HFF-Myc (cell line): ENCODE data around the gene SH3RF3.

Experiments used
- DNase-seq: peaks from one replicate; pipeline ENCODE4 v3.0.0-alpha.2; 2011; ENCODE audit warnings: low read depth; ENCODE audit errors: extremely low read depth
- H3K4me3 ChIP-seq: replicated peaks from 2 replicates; pipeline ENCODE4 v1.5.1; 2011; ENCODE audit warnings: low read depth, mild to moderate bottlenecking, control low read depth, low read length
- TF ChIP-seq, protein P1 (sequence below): IDR thresholded peaks from 2 replicates; pipeline ENCODE4 v1.5.1; 2012; ENCODE audit warnings: mild to moderate bottlenecking, low read depth, low read length, control low read depth; ENCODE audit errors: missing control alignments

The SH3RF3 gene

DNA sequence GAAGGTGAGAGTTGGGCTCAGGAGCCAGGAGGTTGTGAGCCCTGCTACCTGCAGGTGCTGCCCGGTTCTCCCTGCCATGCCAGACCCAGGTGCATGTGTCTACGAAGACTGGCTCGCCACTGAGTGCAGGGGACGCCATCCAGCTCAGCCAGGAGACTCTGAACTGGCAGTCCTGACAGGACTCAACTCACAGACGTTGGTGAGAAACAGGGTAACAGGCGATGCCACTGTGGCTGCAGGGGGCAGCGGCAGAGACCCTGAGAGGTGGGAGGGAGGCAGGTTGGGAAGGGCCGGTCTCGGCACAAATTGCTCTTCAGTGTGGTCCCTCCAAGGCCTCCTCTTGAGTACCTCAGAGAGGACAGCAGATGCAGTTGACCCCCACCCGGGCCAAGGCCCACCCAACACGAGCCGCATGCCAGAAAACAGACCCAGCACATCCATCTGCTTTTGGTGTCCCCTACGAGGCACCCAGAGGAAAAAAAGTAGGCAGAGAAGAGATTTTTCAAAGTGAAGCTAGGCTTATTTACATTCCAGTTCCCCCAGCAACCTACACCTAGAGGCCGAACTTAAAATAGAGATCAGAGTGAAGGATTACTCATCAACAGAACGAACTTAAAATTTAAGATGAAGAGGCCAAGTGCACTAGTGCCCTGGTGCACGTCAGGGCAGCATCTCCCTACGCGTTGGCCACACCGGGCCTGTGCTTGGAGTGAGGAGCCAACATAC lies 300.0 kb downstream of the SH3RF3 start:
- no peak overlapping the region for H3K4me3 ChIP-seq
- DNase-seq: no peak
- TF ChIP-seq, protein P1, sequence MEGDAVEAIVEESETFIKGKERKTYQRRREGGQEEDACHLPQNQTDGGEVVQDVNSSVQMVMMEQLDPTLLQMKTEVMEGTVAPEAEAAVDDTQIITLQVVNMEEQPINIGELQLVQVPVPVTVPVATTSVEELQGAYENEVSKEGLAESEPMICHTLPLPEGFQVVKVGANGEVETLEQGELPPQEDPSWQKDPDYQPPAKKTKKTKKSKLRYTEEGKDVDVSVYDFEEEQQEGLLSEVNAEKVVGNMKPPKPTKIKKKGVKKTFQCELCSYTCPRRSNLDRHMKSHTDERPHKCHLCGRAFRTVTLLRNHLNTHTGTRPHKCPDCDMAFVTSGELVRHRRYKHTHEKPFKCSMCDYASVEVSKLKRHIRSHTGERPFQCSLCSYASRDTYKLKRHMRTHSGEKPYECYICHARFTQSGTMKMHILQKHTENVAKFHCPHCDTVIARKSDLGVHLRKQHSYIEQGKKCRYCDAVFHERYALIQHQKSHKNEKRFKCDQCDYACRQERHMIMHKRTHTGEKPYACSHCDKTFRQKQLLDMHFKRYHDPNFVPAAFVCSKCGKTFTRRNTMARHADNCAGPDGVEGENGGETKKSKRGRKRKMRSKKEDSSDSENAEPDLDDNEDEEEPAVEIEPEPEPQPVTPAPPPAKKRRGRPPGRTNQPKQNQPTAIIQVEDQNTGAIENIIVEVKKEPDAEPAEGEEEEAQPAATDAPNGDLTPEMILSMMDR: no peak

DNA sequence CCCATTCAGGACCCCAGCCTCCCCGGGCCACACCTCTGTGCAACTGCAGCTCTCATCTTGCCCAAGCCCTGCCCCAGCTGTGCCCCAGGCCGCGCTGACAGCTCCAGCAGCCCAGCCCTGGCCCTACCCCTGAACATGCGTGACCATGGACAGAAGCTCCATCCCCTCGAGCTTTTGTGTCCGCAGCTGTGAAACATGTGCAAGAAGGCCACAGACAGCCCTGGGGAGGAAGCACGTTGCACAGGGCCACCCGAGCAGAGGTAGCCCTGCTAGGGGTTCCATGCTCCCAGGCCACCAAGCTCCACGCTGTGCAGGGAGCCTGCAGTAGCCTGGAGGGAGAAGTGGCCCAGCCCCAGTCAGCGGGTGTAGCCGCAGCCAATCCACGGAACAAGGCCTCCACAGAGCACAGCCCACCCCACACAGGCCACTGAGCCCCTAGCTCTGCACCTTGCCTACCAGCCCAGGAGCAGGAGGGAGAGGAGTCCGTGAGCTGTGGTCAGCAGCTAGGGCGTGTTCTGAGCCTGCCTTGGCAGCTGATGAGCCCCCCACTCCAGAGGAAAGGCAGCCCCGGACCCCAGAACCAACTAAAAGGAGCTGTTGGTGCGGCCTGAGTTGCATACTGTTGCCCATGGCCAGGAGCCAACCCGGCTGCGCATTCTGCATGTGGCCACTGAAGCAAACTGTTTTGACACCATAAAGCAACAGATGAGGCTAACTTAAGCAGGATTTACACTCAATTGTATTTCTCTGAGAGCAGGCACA lies 300.7 kb downstream of the SH3RF3 start:
- no peak for DNase-seq
- TF ChIP-seq, protein P1: no peak
- no peak overlapping the region for H3K4me3 ChIP-seq

DNA sequence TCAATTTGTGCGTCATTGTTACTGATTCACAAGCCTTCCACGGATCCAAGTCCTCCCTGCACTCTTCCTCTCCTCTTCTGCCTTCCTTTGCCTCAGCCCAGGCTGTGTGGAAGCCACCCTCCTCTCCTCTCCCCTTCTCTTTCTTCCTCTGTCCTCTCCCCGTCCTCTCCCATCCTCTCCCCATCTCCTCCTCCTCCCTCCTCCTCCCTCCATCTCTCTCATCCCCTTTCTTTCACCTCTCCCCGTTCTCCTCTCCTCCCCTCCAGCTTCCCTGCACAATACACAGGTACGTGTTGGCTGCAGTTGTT lies 301.3 kb downstream of the SH3RF3 start:
- H3K4me3 ChIP-seq: no peak overlapping the region
- TF ChIP-seq, protein P1: no peak
- no peak for DNase-seq

DNA sequence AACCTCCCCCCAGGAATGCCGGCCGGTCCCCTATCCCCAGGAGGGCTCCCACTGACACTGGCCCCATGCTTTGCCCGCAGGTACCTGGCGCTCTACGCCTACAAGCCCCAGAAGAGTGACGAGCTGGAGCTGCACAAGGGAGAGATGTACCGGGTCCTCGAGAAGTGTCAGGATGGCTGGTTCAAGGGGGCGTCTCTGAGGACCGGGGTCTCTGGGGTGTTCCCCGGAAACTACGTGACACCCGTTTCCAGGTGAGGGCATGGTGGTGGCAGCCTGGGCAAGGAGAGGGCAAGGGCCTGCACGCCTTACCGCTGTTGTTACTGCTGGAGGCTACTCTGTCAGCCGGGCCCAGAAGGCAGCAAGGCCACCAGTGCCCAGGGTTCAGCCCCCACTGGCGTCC lies 303.4 kb downstream of the SH3RF3 start:
- no peak for DNase-seq
- no peak overlapping the region for H3K4me3 ChIP-seq
- TF ChIP-seq, protein P1: no peak

DNA sequence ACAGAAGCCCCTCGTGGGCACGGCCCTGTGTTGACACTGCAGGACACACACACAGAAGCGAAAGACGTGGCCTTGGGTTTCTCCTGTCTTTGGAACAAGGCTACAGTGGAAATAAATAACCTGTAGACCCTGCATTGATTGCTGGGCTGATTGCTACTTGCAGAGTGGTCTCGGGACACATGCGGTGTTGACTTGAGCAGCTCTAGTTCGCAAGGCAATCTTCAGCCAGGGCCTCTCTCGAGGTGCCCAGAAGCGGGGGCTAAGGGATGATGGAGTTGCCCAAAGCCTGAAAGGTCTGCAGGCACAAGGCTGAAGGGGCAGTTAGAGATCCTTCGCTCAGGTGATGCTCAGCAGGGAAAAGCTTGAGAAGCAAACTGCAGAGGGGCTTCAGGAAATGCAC lies 304.5 kb downstream of the SH3RF3 start:
- TF ChIP-seq, protein P1: no peak
- H3K4me3 ChIP-seq: no peak overlapping the region
- DNase-seq: no peak

DNA sequence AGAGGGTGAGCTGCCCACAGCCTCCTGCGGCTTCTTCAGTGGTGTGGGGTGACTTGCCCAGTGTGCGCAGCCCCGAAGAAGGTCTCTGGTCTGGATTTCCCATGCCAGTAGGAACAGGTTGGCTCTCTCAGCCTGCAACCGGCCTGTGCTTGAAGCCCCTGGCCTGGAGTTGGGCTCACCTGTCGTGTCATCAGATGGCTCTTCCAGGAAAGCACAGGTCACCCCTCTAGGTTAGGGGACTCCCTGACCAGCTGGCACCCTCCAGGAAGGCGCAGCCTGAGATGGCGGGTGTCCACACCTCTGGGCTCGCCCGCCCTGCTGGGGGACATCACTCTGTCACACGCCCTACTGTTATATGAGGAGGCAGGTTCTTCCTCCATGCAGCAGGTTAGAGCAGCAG lies 304.9 kb downstream of the SH3RF3 start:
- H3K4me3 ChIP-seq: no peak overlapping the region
- TF ChIP-seq, protein P1: no peak
- DNase-seq: no peak
